ENCODE data around the gene ABCA13.

GRCh38 chr7:48473205-48473865 is 302.1 kb downstream of the ABCA13 start:
- TF ChIP-seq CTCF (IDR thresholded peaks at IDR 0.05), result no peak
- TF ChIP-seq POLR2AphosphoS5 (IDR thresholded peaks at IDR 0.05; ENCODE audit: low read depth, low read length), result no peak
- TF ChIP-seq FOXM1 (IDR thresholded peaks at IDR 0.05; ENCODE audit: low read depth), result no peak
- no peak for TF ChIP-seq SMC3 (IDR thresholded peaks at IDR 0.05; ENCODE audit: low read depth, low read length)
- no peak for TF ChIP-seq SIN3A (IDR thresholded peaks at IDR 0.05; ENCODE audit: borderline replicate concordance, low read depth, low read length)
- TF ChIP-seq USF2 (IDR thresholded peaks at IDR 0.05; ENCODE audit: borderline replicate concordance, low read depth, low read length), result no peak
- TF ChIP-seq ELF1 (IDR thresholded peaks at IDR 0.05), result no peak
- no peak for TF ChIP-seq JUND (IDR thresholded peaks at IDR 0.05)
- no peak for TF ChIP-seq ZBTB33 (IDR thresholded peaks at IDR 0.05; ENCODE audit: borderline replicate concordance, low read depth)
- no peak for TF ChIP-seq PBX3 (IDR thresholded peaks at IDR 0.05)
- TF ChIP-seq EZH2phosphoT487 (IDR thresholded peaks at IDR 0.05; ENCODE audit: borderline replicate concordance, low read depth), result no peak
- no peak for TF ChIP-seq YY1 (IDR thresholded peaks at IDR 0.05; ENCODE audit: low read depth)
